Measurements from ENCODE around the gene KIRREL3.

GRCh38 chr11:127044535-127044934 lies 44.0 kb upstream of the KIRREL3 start:
- TF ChIP-seq CTCF (IDR thresholded peaks at IDR 0.05), result no peak
- no peak for TF ChIP-seq POLR2A (IDR thresholded peaks at IDR 0.05)

Data from prostate gland (tissue), 2 donors.